HepG2 (cell line): ENCODE data around the gene SYNJ2. TPM values are rescaled to one million over a fixed set of nuclear protein-coding genes. Genes with fewer than 3 reads are reported as not detected.

Experiments used
- ATM ChIP-seq: fragments of 450-650 bp; IDR thresholded peaks from 2 replicates; pipeline ENCODE4 v1.7.1; 2017; ENCODE audit warnings: mild to moderate bottlenecking, borderline replicate concordance
- DMTF1 ChIP-seq: sonication (generic); formaldehyde crosslinking; IDR thresholded peaks from 2 replicates; pipeline ENCODE4 v1.4.0; 2020; ENCODE audit warnings: mild to moderate bottlenecking, missing genetic modification reagents
- EP300 ChIP-seq, 3 experiments: sonication (generic) in 1 of 3; formaldehyde crosslinking in 1 of 3; IDR thresholded peaks; 2 replicates each; pipeline versions ENCODE4 v1.5.1 to v1.6.1; 2011 to 2020; ENCODE audit warnings: low read depth in 2 of 3, low read length in 2 of 3, borderline replicate concordance in 1 of 3, improper control_type of control experiment in 1 of 3, mild to moderate bottlenecking in 1 of 3, missing genetic modification reagents in 1 of 3, moderate library complexity in 1 of 3
- FIP1L1 ChIP-seq: fragments of 200-400 bp; formaldehyde crosslinking; IDR thresholded peaks from 2 replicates; pipeline ENCODE4 v1.6.1; 2018; ENCODE audit warnings: low read depth, mild to moderate bottlenecking, low read length, moderate library complexity, borderline replicate concordance; ENCODE audit not compliant: insufficient read depth
- FOSL2 ChIP-seq: sonication (generic); formaldehyde crosslinking; IDR thresholded peaks from 2 replicates; pipeline ENCODE4 v1.4.0; 2020; ENCODE audit warnings: missing genetic modification reagents
- FOXP1 ChIP-seq, 2 experiments: fragments of 450-650 bp in 1 of 2; IDR thresholded peaks; 2 replicates each; pipeline ENCODE4 v1.6.1; 2017 to 2018; ENCODE audit warnings: antibody characterized with exemption in 1 of 2
- GATAD2A ChIP-seq: IDR thresholded peaks from 2 replicates; pipeline ENCODE4 v1.6.1; 2016
- HINFP ChIP-seq: sonication (generic); formaldehyde crosslinking; IDR thresholded peaks from 2 replicates; pipeline ENCODE4 v1.4.0; 2020; ENCODE audit warnings: low read depth, mild to moderate bottlenecking, missing genetic modification reagents
- RBM22 ChIP-seq: fragments of 200-400 bp; formaldehyde crosslinking; optimal IDR thresholded peaks from 2 replicates; pipeline ENCODE3; 2017; ENCODE audit warnings: mild to moderate bottlenecking, low read length, moderate library complexity
- SALL1 ChIP-seq: sonication (generic); formaldehyde crosslinking; IDR thresholded peaks from 2 replicates; pipeline ENCODE4 v1.8.0; 2022; ENCODE audit warnings: mild to moderate bottlenecking, missing genetic modification reagents
- SMAD3 ChIP-seq: sonication (generic); formaldehyde crosslinking; IDR thresholded peaks from 2 replicates; pipeline ENCODE4 v1.4.0; 2020; ENCODE audit warnings: missing genetic modification reagents
- SOX13 ChIP-seq, 3 experiments: fragments of 450-650 bp in 1 of 3; sonication (generic) in 1 of 3; formaldehyde crosslinking in 1 of 3; IDR thresholded peaks in 2 of 3; conservative IDR thresholded peaks in 1 of 3; 2 replicates each; pipeline versions ENCODE4 v1.5.0 to v1.6.1; 2016 to 2020; ENCODE audit warnings: antibody characterized with exemption in 1 of 3, mild to moderate bottlenecking in 1 of 3, missing compliant biosample characterization in 1 of 3, missing genetic modification reagents in 1 of 3, moderate library complexity in 1 of 3
- TARDBP ChIP-seq: sonication (generic); formaldehyde crosslinking; IDR thresholded peaks from 2 replicates; pipeline ENCODE4 v1.8.0; 2022; ENCODE audit warnings: mild to moderate bottlenecking, missing genetic modification reagents
- TBX3 ChIP-seq: fragments of 450-650 bp; IDR thresholded peaks from 2 replicates; pipeline ENCODE4 v1.6.1; 2017; ENCODE audit warnings: antibody characterized with exemption, mild to moderate bottlenecking, inconsistent platforms, borderline replicate concordance
- TCF7 ChIP-seq: sonication (generic); IDR thresholded peaks from 2 replicates; pipeline ENCODE4 v1.6.1; 2016; ENCODE audit warnings: antibody characterized with exemption, low read depth
- TFDP2 ChIP-seq: sonication (generic); formaldehyde crosslinking; IDR thresholded peaks from 2 replicates; pipeline ENCODE4 v1.4.0; 2020; ENCODE audit warnings: missing genetic modification reagents
- ZBTB38 ChIP-seq: sonication (generic); formaldehyde crosslinking; IDR thresholded peaks from 2 replicates; pipeline ENCODE4 v1.5.1; 2020; ENCODE audit warnings: mild to moderate bottlenecking, missing genetic modification reagents
- ZFP37 ChIP-seq: sonication (generic); formaldehyde crosslinking; IDR thresholded peaks from 2 replicates; pipeline ENCODE4 v1.4.0; 2020; ENCODE audit warnings: missing genetic modification reagents, borderline replicate concordance
- ZNF205 ChIP-seq: IDR thresholded peaks from 2 replicates; pipeline ENCODE4 v1.6.1; 2018; ENCODE audit warnings: missing biosample characterization, missing genetic modification reagents
- ZNF263 ChIP-seq: sonication (generic); formaldehyde crosslinking; IDR thresholded peaks from 2 replicates; pipeline ENCODE4 v1.4.0; 2020; ENCODE audit warnings: missing genetic modification reagents
- ZNF513 ChIP-seq: sonication (generic); formaldehyde crosslinking; conservative IDR thresholded peaks from 2 replicates; pipeline ENCODE4 v1.5.0; 2020; ENCODE audit warnings: missing genetic modification reagents
- ZNF790 ChIP-seq: sonication (generic); formaldehyde crosslinking; IDR thresholded peaks from 2 replicates; pipeline ENCODE4 v1.8.0; 2022; ENCODE audit warnings: missing genetic modification reagents, mild to moderate bottlenecking, borderline replicate concordance
- ZNF792 ChIP-seq: IDR thresholded peaks from 2 replicates; pipeline ENCODE4 v1.6.1; 2016
- ZSCAN29 ChIP-seq: sonication (generic); formaldehyde crosslinking; conservative IDR thresholded peaks from 2 replicates; pipeline ENCODE4 v1.4.0; 2020; ENCODE audit warnings: mild to moderate bottlenecking, missing genetic modification reagents
- polyA plus RNA-seq, 8 experiments: library from polyadenylated mRNA; depleted of rRNA in 3 of 8; stranded (reverse) in 7 of 8; unstranded in 1 of 8; fragments of >200 nt; fragmentation: Illumina TruSeq in 4 of 8; extraction: Trizol in 4 of 8; gene quantifications; 2 replicates each; pipeline versions ENCODE4 v1.2.1 to v1.2.3, GENCODE V29; 2011 to 2016; ENCODE audit warnings: low read depth in 4 of 8, missing spikeins in 1 of 8, mixed read lengths in 1 of 8; ENCODE audit not compliant: insufficient read depth in 1 of 8
- total RNA-seq, 5 experiments: library from RNA; depleted of rRNA; stranded (reverse); fragments of >200 nt; fragmentation: Illumina TruSeq; extraction: Trizol; gene quantifications; 2 replicates each; pipeline ENCODE4 v1.2.3, GENCODE V29; 2016; ENCODE audit warnings: low read depth in 1 of 5

Gene SYNJ2
- total and polyA plus RNA-seq, 2 of the 13 experiments (the other 11 are each of a cell fraction or from before 2014, with no cell fraction given) = 39.1 to 57.6 TPM

GRCh38 chr6:157974967-157975366 lies 6.7 kb upstream of the SYNJ2 start (continued):
- TF ChIP-seq ZNF205 (CRISPR knock-in tag) = 0 out of 2 replicates have a peak, but pooled peaks have one; percentile 36
- TF ChIP-seq DMTF1 (CRISPR knock-in tag) = no peak
- no peak for TF ChIP-seq HINFP (CRISPR knock-in tag)
- TF ChIP-seq TBX3 = peak; percentile 70; the same call in 1 of the 2 replicates
- TF ChIP-seq SALL1 (CRISPR knock-in tag) = 0 out of 2 replicates have a peak, but pooled peaks have one; percentile 14
- TF ChIP-seq ZSCAN29 (CRISPR knock-in tag) = no peak
- TF ChIP-seq ZFP37 (CRISPR knock-in tag) = no peak
- peak; percentile 95 for TF ChIP-seq SOX13 (IDR thresholded peaks at IDR 0.05)
- TF ChIP-seq SOX13 (CRISPR knock-in tag; conservative IDR thresholded peaks at IDR 0.05 in 1 of 2, IDR thresholded peaks at IDR 0.05 in 1 of 2) = peak in 1 of 2 experiments; percentile 98; a peak in 2 of 4 replicates
- TF ChIP-seq TFDP2 = no peak
- TF ChIP-seq TARDBP (CRISPR knock-in tag) = no peak
- TF ChIP-seq SMAD3 = 0 out of 2 replicates have a peak, but pooled peaks have one; percentile 18
- no peak for TF ChIP-seq ZBTB38 (CRISPR knock-in tag)
- no peak for TF ChIP-seq ZNF263
- TF ChIP-seq FOSL2 (CRISPR knock-in tag) = peak; percentile 31
- TF ChIP-seq GATAD2A (CRISPR knock-in tag) = peak; percentile 74
- TF ChIP-seq FIP1L1 = no peak
- TF ChIP-seq FOXP1 (IDR thresholded peaks at IDR 0.05) = no peak
- peak; percentile 58; the same call in 1 of the 2 replicates for TF ChIP-seq FOXP1 (CRISPR knock-in tag; IDR thresholded peaks at IDR 0.05)
- TF ChIP-seq ZNF513 (CRISPR knock-in tag) = no peak
- TF ChIP-seq RBM22 = no peak
- 0 out of 4 replicates have a peak, but pooled peaks of 1 of the 2 experiments have one; percentile 12 for TF ChIP-seq EP300 (IDR thresholded peaks at IDR 0.05; ENCODE audit: low read depth in 2 of 2, low read length in 2 of 2)
- no peak for TF ChIP-seq EP300 (CRISPR knock-in tag; IDR thresholded peaks at IDR 0.05; ENCODE audit: borderline replicate concordance)
- TF ChIP-seq TCF7 = peak; percentile 27; the same call in 1 of the 2 replicates
- no peak for TF ChIP-seq ZNF790 (CRISPR knock-in tag)
- no peak for TF ChIP-seq ZNF792
- TF ChIP-seq ATM = no peak
